Omental fat pad (tissue), 4 donors: ENCODE results near the gene IFI6. TPM values are rescaled to one million over a fixed set of nuclear protein-coding genes. Genes with fewer than 3 reads are reported as not detected.
"Not testable (repeated sequence)": the region's sequence is repeated elsewhere in the genome, so short reads cannot be mapped to it uniquely, and the experiment has no call there.

Experiments
- ATAC-seq: fragments of 150-250 bp; one replicate; pipeline ENCODE4 v1.9.1; 2016; ENCODE audit warnings: mild to moderate bottlenecking, moderate library complexity; ENCODE audit not compliant: low FRiP score
- DNase-seq: peaks from one replicate; pipeline ENCODE4 v3.0.0-alpha.2; 2019; ENCODE audit warnings: low spot score
- CTCF ChIP-seq, 3 donors: fragments of 450-650 bp; IDR thresholded peaks; one replicate each; pipeline ENCODE4 v1.5.1; 2016 to 2017; ENCODE audit warnings: antibody characterized with exemption in 3 of 3, mild to moderate bottlenecking in 3 of 3, moderate library complexity in 2 of 3
- total RNA-seq, 4 donors: library from RNA; depleted of rRNA; stranded (reverse); fragments of >200 nt; gene quantifications; one replicate each; pipeline ENCODE4 v1.1.0, GENCODE V29; 2016

The IFI6 gene
- total RNA-seq, 4 donors from 2014 or later = 28.2 to 88.4 (median 69.6) TPM

GRCh38 chr1:27648602-27649305 is 23.2 kb downstream of the IFI6 start:
- DNase-seq (no peak), ATAC-seq (no peak)
- TF ChIP-seq CTCF (IDR thresholded peaks at IDR 0.05) = no peak

GRCh38 chr1:27647328-27647727 is 24.7 kb downstream of the IFI6 start:
- DNase-seq (no peak), ATAC-seq (no peak)
- no peak for TF ChIP-seq CTCF (IDR thresholded peaks at IDR 0.05)

- DNase-seq = no peak
- ATAC-seq = no peak
- no peak for TF ChIP-seq CTCF (IDR thresholded peaks at IDR 0.05)
Observed at GRCh38 chr1:27646676-27647075, 25.3 kb downstream of the IFI6 start.

GRCh38 chr1:27645071-27645415 is 26.9 kb downstream of the IFI6 start:
- no peak for DNase-seq
- no peak for ATAC-seq
- TF ChIP-seq CTCF (IDR thresholded peaks at IDR 0.05) = no peak

GRCh38 chr1:27644369-27645070 is 27.5 kb downstream of the IFI6 start:
- TF ChIP-seq CTCF (IDR thresholded peaks at IDR 0.05) = no peak
- ATAC-seq (no peak), DNase-seq (no peak)

GRCh38 chr1:27643600-27644368 is 28.2 kb downstream of the IFI6 start:
- ATAC-seq (peak; percentile 43), DNase-seq (no peak)
- TF ChIP-seq CTCF (IDR thresholded peaks at IDR 0.05) = peak in 1 of 3 donors; percentile 25

GRCh38 chr1:27640514-27640913 is 31.5 kb downstream of the IFI6 start:
- DNase-seq, ATAC-seq: not testable (repeated sequence)
